Stimulated activated CD8-positive, alpha-beta memory T cell treated with anti-CD3 and anti-CD28 coated beads, Interleukin-15, amount 100 ng/mL, for 4 hours (primary cell): ENCODE measurements around the gene PGBD5.

Source experiments
- DNase-seq, 2 donors: peaks; one replicate each; pipeline ENCODE4 v3.0.0-alpha.2; 2020; ENCODE audit warnings: low read depth in 2 of 2

Gene PGBD5

GRCh38 chr1:230322967-230323547 is 103.1 kb downstream of the PGBD5 start:
- no peak for DNase-seq

- DNase-seq = no peak
Observed at GRCh38 chr1:230322421-230322756, 103.7 kb downstream of the PGBD5 start.

- no peak for DNase-seq
Observed at GRCh38 chr1:230321741-230322420, 104.3 kb downstream of the PGBD5 start.

- no peak for DNase-seq
Observed at GRCh38 chr1:230321341-230321740, 104.8 kb downstream of the PGBD5 start.

- DNase-seq = no peak
Observed at GRCh38 chr1:230320804-230321203, 105.3 kb downstream of the PGBD5 start.

GRCh38 chr1:230319014-230319747 is 107.0 kb downstream of the PGBD5 start:
- DNase-seq = no peak

- no peak for DNase-seq
Observed at GRCh38 chr1:230317823-230318819, 108.0 kb downstream of the PGBD5 start.

GRCh38 chr1:230316864-230317745 is 109.0 kb downstream of the PGBD5 start:
- DNase-seq = no peak

GRCh38 chr1:230315099-230315498 is 111.0 kb downstream of the PGBD5 start:
- DNase-seq = no peak

- DNase-seq = no peak
Observed at GRCh38 chr1:230314142-230314470, 112.0 kb downstream of the PGBD5 start.

GRCh38 chr1:230313453-230314141 is 112.5 kb downstream of the PGBD5 start:
- DNase-seq = no peak

GRCh38 chr1:230312676-230313075 is 113.5 kb downstream of the PGBD5 start:
- no peak for DNase-seq

GRCh38 chr1:230310381-230311163 is 115.6 kb downstream of the PGBD5 start:
- DNase-seq = peak in 1 of 2 donors; percentile 22

- no peak for DNase-seq
Observed at GRCh38 chr1:230309646-230310177, 116.4 kb downstream of the PGBD5 start.

- no peak for DNase-seq
Observed at GRCh38 chr1:230308821-230309220, 117.3 kb downstream of the PGBD5 start.

- DNase-seq = no peak
Observed at GRCh38 chr1:230308039-230308438, 118.1 kb downstream of the PGBD5 start.

GRCh38 chr1:230307213-230307612 is 118.9 kb downstream of the PGBD5 start:
- no peak for DNase-seq

GRCh38 chr1:230306169-230306568 is 120.0 kb downstream of the PGBD5 start:
- no peak for DNase-seq

- no peak for DNase-seq
Observed at GRCh38 chr1:230303822-230304221, 122.3 kb downstream of the PGBD5 start.
